GM12892 (cell line): Measurements from ENCODE around the gene CFAP157.

Experiments used
- DNase-seq: peaks from one replicate; pipeline ENCODE4 v3.0.0; 2011; ENCODE audit not compliant: insufficient read length
- FAIRE-seq: peaks from 2 replicates; lab custom pipeline; 2011; peaks lifted over from hg19 to GRCh38; lab: Jason Lieb, UNC
- POLR2A ChIP-seq: IDR thresholded peaks from 2 replicates; pipeline ENCODE4 v1.6.1; 2011; ENCODE audit warnings: low read depth, low read length, control low read depth
- POLR2AphosphoS5 ChIP-seq: IDR thresholded peaks from 2 replicates; pipeline ENCODE4 v1.6.1; 2011; ENCODE audit warnings: low read depth, low read length, control low read depth
- TAF1 ChIP-seq: IDR thresholded peaks from 2 replicates; pipeline ENCODE4 v1.6.1; 2011; ENCODE audit warnings: low read depth, mild to moderate bottlenecking, control low read depth, low read length, borderline replicate concordance

CFAP157 gene

DNA sequence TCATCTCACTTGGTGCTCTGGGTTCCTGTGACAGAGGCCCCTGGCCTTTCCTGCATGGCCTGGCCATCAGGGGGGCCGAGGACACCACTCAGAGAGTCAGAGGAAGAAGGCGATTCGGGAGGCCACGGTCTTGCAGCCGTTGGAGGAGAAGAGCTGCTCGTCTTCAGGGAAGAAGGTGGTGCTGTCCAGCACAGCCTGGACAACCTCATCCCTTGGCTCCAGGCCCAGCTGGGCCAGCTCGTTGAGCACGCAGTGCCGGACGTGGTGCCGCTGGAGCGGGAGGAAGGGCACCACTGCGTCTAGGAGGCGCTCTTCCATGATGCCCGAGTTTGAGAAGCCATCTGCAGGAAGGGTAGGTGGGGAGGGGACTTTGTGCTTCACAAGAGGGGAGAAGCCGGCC lies 25.1 kb downstream of the CFAP157 start:
- no peak for TF ChIP-seq TAF1
- no peak for TF ChIP-seq POLR2A
- no peak for TF ChIP-seq POLR2AphosphoS5
- no peak for FAIRE-seq
- DNase-seq = no peak

DNA sequence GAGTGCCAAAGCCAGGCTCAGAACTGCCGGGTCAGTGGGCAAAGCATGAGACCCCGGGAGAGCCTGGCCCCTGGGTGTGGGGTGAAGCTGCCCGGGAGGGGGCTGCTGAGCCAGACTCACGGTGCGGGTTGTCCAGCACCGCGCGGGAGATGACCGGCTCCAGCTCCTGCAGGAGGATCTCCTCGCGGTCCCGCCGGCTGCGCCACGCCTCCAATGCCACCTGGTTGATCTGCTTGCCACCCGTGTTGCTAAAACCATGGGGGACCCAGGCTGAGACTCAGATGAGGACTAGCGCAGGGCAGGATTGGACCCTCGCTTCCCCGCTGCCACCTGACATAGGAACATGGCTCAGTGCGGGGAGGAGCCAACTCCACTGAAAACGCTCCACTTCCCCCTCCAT lies 25.7 kb downstream of the CFAP157 start:
- TF ChIP-seq TAF1 (no peak), POLR2A (no peak), POLR2AphosphoS5 (no peak)
- no peak for FAIRE-seq
- DNase-seq = no peak

DNA sequence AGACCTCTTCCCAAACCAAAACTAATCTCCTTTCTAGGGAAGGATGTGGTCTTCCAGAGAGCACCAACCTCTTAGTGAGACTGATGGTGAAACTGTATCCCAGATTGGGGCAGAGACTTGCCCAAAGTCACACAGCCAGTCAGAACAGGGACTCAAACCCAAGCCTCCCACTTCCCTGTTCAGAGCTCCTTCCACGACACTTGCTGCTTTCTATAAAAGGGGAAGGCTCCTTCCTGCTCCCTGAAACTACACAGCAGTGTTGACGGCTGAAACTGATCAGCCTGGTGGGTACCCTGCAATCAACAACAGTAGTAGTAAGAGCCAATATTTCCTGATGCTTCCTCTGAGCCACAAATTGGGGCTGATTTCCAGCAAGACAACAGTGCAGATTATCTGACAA lies 26.8 kb downstream of the CFAP157 start:
- no peak for FAIRE-seq
- no peak for DNase-seq
- no peak for TF ChIP-seq TAF1
- TF ChIP-seq POLR2AphosphoS5 = no peak
- TF ChIP-seq POLR2A = no peak

DNA sequence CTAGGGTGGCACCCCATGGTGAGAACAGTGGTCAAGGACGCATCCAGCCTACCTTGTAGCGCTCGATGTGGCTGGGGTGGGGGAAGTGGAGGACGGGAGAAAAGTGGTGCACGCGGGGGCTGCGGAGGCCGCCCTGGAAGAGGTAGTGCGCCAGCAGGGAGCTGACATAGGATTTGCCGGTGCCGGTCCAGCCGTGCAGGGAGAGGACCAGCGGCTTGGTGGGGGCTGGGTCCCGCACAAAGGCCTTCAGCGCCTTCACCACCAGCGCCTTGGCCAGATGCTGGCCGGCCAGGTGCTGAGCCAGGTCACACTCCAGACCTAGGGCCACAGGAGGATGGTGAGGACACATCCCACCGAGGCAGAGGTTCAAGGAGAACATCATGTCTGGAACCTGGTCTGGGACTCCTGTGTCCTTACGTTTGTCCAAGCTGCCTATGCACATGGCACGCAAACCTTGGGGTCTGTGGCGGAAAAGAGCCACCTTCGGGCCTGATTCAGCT lies 27.5 kb downstream of the CFAP157 start:
- no peak for DNase-seq

DNA sequence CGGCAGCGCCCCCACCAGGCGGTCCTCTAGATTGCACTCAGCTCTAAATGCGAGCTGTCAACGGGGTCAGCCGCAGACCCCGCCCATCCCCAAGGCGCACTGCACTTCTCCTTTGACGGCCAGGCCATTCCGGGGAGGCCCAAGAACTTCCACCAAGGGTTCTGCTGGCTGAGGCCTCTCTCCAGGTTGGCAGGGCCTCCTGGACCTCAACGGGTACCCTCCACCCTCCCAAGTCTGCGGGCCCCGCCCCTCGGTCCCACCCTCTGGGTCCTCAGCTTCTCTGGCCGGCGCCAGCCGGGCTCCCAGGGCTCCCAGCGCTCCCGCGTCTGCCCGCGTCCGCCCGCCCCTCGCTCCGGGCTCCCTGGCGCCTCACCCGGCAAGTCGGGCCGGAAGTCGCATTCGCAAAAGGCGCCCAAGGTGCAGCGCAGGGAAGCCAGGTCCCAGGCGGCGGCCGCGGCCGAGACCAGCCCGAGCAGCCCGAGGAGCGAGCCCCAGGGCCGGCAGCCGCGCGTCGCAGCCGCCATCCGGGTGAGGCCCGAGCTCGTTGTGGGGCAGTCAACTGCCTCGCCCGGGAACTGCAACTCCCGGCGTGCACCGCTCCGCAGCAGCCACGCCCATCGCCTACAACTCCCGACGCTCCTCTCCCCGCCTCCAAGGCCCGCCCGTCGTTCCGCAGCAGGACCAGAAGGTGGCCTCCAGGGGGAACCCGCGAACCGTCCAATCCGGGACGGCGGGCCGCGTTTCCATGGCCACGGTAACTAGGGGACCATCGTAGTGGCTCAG lies 28.1 kb downstream of the CFAP157 start, which contains the start of gene TOR2A:
TSS of gene TOR2A (minus strand) at position 548 of the 783 bp plus-strand sequence. CDS start at position 524, 24 bp downstream.
- FAIRE-seq = peak; percentile 95
- peak; percentile 61; the same call in 1 of the 2 replicates for TF ChIP-seq TAF1
- TF ChIP-seq POLR2AphosphoS5 = 0 out of 2 replicates have a peak, but pooled peaks have one; percentile 53
- peak; percentile 83; the same call in 1 of the 2 replicates for TF ChIP-seq POLR2A
- DNase-seq = peak; percentile 97

More for the DNA sequence above, 27.5 kb downstream of the CFAP157 start:
- no peak for FAIRE-seq
- TF ChIP-seq POLR2AphosphoS5 (no peak), POLR2A (no peak), TAF1 (no peak)

DNA sequence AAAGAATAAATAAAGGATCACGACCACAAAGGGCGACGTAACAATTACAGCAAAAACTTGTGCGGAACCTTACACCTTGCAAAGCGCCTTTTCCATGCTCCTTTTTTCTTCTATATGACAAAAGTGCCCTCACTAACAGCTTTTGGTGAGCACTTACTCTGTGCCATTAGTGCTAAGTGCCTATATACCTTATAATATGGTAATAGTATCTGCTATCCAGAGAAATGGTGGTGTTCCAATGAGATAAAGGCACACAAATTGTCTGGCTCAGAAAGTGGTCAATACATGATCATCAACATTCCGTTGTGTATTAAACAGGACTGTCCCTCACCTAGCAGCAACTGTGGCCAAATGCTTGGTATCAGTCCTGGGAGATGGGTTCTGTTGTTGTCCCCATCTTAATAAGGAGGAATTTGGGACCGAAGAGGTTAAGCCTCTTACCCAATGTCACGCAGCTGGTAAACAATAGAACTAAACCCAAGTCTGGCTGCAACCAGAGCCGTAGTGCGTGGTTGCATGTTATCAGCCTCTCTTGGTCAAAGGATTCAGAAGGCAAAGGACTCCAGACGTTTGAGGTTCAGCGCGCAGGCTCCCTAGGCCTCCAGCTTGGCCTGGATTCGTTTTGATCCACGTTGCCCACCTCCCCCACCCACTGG lies 28.9 kb downstream of the CFAP157 start:
- TF ChIP-seq POLR2AphosphoS5 (no peak), TAF1 (no peak), POLR2A (no peak)
- DNase-seq (no peak), FAIRE-seq (no peak)

DNA sequence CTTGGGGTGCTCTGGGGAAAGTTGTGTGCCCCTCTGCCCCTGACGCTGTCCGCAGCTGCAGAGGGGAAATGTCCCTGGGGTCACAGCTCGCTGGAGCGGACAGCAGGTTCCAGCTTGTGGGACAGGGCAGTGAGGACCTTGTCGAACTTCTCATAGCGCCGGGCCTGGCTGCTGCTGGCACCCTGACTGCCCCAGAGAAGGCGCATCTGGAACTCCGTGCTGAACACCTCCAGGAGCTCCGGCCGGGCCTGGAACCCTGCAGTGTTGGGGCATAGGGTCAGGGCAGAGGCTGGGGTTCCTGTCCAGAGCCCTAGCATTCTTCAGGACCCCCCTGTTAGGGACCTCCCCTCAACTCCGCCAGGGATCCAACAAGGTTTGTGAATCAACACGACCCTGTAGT lies 31.9 kb downstream of the CFAP157 start:
- FAIRE-seq (no peak), DNase-seq (no peak)
- no peak for TF ChIP-seq POLR2AphosphoS5
- TF ChIP-seq POLR2A = no peak
- no peak for TF ChIP-seq TAF1

DNA sequence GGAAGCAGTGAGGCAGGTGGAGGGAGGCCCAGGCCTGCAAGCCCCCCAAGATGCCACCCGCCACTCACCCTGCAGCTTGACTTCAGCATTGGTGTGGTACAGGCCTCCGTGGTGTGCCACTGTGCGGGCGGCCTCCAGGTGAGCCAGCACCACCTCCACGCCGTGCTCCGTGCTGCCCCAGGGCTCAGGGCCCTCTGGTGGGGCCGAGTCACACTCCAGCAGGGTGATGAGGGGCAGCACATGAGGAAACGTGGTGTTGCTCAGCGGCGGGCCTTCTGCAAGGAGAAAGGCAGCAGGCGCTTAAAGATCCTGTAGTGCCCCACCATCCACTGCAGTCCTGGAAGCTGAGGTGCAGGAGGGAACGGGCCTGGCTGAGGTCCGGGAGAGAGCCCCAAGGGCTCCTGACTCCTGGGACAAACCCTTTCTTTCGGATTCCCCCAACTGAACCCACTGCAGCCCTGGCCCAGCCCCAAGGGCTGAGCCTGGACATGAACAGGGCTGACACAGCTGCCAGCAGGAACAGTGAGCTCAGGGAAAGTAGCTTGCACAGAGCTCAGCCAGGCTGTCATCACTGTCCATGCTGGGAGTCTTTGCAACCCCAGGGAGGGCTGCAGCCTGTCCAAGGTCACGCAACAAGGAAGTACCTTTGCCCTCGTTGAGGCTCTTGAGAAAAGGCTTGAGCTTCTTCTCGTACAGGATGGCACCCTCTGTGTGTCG lies 33.0 kb downstream of the CFAP157 start:
- no peak for DNase-seq
- TF ChIP-seq POLR2A (no peak), POLR2AphosphoS5 (no peak), TAF1 (no peak)
- no peak for FAIRE-seq

DNA sequence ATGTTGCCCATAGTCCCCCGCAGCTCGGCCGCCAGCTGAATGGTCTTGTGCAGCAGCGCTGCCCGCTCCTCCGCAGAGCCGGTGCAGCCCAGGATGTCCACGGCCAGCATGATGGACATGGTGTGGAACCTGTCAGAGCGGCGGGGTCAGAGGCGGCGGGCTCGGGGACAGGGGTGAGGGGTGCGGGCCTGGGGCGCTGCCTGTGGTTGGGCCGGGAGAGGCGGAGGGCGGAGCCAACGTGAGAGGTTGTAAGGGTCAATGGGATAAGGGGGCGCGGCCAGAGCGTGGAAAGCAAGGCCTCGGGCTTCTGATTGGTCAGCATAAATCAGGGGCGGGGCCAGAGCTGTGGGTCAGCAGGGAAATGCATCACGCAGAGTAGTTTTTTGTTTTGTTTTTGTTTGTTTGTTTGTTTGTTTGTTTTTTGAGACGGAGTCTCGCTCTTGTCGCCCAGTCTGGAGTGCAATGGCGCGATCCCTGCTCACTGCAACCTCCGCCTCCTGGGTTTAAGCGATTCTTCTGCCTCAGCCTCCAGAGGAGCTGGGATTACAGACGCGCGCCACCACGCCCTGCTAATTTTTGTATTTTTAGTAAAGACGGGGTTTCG lies 35.1 kb downstream of the CFAP157 start:
- DNase-seq = no peak
- no peak for FAIRE-seq
- TF ChIP-seq TAF1 (no peak), POLR2A (no peak), POLR2AphosphoS5 (no peak)

DNA sequence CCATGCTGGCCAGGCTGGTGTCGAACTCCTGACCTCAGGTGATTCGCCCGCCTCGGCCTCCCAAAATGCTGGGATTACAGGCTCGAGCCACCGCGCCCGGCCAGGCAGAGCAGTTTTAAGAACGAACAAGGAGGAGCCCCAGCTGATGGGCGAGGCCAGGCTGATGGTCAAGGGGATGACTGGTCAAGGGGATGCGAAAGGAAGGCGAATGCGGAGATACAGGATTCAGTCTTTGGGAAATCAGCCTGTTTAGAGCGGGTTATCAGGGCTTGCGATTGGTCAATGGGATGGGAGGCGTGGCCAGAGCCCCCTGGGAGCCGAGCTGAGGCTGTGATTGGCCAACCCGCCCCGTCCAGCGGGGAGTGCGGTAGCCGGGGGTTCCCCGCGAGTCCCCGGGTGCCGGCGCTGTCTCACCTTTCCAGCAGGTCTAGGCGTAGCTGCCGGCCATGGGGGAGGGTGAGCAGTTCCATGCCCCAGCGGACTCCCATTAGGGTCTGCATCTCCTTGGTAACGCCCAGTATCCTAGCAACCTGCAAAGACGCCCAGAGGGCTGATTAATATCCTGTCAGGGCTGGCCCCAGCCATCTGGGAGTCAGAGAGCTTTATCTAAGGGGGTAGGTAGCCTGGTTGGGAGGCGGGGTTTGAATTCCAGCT lies 35.8 kb downstream of the CFAP157 start:
- FAIRE-seq (no peak), DNase-seq (no peak)
- no peak for TF ChIP-seq POLR2AphosphoS5
